EH (cell line): ENCODE data around the gene SPON1.
"Not testable (repeated sequence)": the region's sequence is repeated elsewhere in the genome, so short reads cannot be mapped to it uniquely, and the experiment has no call there.

Experiments used
- DNase-seq: peaks from one replicate; pipeline ENCODE4 v3.0.0-alpha.2; 2015; ENCODE audit warnings: low read depth

Gene SPON1

DNA sequence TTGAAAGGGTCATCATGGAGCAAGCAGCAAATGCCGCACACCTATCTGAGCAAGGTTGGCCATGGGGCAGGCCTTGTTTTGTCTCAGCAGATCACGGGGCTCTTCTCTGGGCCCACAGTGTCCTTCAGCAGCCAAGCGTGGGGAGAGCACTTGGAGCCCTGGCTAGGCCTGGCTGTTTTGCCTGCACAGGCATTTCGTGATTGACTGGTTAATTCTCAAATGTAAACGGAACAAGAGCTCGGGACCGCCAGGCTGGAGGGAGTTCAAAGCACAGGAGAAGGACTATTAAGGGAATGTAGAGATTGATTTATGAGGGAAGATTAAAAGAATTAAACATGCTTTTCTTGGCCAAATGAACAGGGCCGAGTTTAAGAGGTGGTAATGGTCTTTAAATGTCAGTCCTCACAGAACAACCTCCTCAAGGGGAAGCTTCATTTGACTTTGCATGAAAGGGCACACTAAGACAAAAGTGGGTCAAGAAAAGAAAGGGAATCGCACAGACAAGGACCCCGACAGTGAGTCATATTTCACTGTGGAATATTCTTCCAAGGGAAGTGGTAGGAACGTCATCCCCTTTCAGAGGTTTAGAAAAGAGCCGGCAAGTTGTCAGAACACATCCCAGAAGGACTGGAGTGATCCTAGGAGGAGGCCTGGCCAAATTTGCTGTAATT is 20.7 kb downstream of the SPON1 start:
- DNase-seq, result peak; percentile 25

DNA sequence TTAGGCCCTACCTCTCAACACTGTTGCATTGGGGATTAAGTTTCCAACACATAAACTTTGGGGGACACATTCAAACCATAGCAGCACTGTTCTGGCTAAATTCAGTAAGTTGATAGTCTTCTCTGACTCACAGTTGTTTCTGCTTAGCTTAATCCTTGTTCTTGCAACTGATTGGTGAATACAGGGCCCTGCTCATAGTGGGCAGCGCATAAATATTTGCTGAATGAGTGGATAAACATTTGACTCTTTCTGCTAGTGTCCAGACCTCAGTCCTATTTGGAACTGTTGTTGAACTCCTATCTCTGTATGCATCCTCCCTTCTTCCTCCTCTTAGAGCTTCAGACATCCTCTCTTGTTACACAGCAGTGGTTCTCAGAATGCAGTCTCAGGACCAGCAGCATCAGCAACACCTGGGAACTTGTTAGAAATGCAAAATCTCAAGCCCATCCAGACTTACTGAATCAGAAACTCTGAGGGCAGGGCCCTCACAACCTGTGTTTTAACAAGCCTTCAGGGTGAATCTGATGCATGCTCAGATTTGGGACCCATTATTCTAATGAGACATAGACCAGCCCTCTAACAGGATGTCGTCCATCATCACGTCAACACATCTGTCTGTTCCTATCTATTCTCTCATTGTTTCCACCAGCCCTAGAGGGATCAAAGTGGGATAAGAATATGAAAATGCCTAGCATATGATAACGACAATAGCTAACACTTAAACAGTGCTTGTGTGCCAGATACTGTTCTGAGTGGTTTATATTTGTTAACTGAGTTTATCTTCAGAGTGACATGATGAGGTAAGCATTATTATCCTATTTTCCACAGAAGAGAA is 22.3 kb downstream of the SPON1 start:
- DNase-seq, result peak; percentile 87

DNA sequence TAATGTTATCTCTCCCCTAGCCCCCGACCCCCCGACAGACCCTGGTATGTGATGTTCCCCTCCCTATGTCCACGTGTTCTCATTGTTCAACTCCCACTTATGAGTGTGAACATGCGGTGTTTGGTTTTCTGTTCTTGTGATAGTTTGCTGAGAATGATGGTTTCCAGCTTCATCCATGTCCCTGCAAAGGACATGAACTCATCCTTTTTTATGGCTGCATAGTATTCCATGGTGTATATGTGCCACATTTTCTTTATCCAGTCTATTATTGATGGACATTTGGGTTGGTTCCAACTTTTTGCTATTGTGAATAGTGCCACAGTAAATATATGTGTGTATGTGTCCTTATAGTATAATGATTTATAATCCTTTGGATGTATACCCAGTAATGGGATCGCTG is 24.2 kb downstream of the SPON1 start:
- DNase-seq, result not testable (repeated sequence)

DNA sequence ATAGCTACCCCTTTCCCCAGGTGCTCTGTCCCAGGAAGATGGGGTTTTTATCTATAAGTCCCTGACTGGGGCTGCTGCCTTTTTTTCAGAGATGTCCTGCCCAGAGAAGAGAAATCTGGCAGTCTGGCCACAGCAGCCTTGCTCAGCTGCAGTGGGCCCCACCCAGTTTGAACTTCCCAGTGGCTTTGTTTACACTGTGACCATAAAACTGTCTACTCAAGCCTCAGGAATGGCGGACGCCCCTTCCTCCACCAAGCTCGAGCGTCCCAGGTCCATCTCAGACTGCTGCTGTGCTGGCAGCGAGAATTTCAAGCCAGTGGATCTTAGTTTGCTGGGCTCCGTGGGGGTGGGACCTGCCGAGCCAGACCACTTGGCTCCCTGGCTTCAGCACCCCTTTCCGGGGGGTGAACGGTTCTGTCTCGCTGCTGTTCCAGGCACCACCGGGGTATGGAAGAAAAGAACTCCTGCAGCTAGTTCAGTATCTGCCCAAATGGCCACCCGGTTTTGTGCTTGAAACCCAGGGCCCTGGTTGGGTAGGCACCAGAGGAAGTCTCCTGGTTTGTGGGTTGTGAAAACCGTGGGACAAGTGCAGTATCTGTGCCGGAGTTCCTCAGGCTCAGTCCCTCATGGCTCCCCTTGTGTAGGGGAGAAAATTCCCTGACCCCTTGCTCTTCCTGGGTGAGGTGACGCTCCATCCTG is 29.8 kb downstream of the SPON1 start:
- DNase-seq, result peak; percentile 82

DNA sequence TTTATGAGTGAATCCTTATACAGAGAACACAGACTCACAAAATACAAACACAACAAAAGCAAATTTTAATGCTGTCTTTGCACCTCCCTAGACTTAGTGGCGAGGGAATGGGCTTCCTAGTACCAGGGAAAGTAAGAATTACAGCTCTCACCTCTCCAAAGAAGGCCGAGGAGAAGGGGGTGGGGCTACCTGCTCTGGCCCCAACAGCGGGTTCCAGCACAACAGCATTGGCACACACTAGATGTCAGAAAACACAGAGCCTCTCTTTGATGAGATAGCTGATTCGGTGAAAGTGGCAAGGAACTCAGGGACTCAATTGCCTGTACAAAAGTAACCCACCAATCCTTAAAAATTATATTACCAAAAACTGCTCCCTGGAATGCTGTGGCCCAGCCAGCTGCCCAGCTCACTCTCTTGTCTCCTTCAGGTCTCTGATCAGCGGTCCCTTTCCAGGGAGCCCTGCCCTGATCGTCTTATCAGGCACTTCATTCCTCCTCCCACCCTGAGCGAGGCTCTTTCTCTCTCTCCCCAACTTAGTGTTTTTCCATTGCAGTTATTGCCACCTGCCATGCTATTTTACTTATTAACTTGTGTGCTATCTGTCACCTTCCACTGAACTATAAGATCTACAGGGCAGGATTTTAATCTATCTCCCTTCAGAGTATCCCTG is 30.7 kb downstream of the SPON1 start:
- no peak for DNase-seq

DNA sequence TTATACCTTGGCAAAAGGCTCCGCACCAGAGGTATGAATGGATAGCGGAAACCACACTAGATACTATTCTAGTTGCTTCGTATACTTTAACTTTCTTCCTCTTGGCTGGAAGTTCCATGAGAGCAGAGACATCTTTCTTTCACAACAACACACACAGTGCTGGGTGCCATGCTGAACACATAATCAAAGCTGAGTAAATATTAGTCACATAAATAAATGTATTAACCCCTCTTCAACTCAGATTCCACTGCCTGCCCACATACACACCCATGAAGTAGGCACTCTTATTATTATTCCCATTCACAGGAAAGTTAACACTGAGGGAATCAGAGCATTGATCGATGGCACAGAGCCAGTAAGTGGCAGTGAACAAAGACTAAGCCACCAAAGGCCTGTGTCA is 35.4 kb downstream of the SPON1 start:
- no peak for DNase-seq

DNA sequence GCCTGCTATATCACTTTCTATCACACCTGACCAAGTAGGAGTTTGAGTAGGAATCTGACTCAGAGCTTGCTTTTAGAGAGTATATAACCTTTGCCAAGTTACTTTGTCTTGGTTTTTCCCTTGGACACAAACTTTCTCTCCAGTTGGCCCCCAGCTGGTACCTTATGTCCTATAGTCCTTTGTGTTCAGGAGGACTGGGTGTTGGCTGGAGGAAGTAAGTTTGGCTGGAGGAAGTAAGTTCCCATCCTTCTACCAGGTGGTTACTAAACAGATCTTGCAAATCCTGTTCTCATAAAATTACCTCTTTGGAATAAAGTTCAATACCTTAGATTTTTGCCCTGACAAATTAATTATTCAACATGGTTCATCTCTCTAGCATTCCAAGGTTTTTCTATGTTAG is 37.2 kb downstream of the SPON1 start:
- no peak for DNase-seq

DNA sequence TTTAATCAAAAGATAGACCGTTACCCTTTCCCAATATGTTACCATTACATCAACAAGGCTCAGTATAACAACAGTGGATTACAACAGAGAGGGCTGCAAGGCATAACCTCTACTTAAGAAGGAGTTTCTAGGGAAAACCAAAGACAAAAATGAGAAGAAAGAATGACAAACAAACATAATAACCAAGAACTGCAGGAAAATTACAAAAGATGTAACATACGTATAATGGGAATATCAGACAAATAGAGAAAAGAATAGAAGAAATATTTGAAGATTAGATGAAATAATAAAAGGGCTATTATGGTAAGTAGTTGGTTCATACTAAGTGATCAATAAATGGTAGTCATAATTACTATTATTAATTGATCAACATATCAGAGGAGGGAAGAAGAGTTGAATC is 39.1 kb downstream of the SPON1 start:
- no peak for DNase-seq

DNA sequence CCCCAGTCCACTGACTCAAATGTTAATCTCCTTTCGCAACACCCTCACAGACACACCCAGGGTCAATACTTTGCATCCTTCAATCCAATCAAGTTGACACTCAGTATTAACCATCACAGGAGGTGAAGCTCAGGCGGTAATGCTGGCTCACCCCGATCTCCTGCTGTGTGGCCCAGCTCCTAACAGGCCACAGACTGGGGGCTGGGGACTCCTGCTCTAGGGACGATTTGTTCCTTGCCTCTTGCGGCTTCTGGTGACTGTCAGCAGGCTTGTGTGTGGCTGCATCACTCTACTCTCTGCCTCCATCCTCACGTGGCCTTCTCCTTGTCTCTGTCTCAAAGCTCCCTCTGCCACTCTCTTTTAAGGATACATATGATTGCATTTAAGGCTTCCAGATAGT is 45.0 kb downstream of the SPON1 start:
- no peak for DNase-seq

DNA sequence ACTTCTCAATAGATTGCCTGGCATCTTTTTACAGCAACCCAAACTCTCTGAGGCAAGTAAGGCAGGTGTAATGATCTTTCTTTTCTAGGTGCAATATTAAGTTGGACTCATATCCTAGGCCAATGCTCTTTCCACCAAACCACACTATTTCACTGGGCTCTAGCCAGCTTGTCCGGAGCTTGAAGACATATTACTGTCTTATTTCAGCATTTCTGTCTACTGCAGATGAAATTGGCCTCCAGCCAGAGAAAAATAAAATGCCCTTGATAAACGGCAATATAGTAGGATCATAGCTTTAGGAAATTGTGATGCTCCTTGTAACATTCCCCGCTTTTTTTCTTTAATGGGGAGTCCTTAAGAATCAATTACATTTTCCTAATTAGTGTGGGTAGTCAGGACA is 48.1 kb downstream of the SPON1 start:
- DNase-seq, result no peak

DNA sequence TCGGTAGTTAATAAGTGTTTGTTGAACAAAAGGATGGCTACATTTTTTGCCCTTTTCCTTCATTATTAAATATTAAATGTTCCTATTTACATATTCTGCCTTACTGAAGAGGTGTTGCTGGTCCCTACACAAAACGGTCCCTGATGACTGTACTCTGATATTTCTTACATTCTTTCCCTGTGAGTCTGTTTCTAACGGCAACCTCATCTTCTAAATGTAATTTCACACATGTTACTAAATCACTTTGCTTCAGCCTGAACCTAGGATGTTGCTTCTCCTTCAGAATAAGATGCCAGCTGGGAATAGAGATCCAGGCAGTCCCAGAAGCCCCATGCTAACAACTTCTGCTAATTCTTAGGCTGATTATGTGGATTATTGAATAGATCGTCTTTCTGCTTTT is 50.3 kb downstream of the SPON1 start:
- peak; percentile 39 for DNase-seq

DNA sequence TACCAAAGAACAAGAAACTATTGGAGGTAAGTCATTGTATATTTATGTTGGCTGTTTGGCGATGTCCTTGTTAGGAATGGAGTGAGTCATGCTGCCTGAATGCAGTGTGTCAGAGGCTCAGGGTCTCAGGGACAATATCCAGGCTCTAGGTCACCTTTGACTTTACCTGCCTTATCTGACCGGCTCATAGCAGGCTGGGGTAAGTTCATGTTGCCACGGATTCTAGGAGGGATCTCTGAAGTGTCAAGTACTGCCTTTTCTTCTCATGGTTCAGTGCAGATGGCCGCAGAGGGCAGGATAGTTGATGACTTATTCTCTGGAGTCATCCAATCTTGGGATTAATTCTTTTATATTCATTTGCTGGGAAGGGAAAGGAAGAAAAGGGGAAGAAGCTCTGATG is 53.2 kb downstream of the SPON1 start:
- peak; percentile 46 for DNase-seq

DNA sequence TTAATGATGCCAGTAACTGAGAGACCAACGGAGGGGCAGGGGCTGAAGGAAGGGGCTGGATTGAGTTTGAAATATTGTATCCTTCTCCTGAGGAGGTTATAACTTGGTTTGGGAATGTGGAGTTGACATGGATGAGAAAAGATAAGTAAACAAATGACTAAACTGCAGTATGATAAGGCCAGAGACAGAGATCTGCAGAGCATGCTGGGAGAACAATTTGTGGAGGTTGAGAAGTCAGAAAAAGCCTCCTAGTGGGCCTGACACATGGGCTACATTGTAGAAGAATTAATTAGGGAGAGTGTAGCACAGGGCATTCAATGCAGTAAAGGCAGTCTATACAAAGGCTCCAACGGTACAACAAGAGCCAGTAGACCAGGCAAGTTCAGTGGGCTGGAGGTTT is 55.9 kb downstream of the SPON1 start:
- DNase-seq, result no peak

DNA sequence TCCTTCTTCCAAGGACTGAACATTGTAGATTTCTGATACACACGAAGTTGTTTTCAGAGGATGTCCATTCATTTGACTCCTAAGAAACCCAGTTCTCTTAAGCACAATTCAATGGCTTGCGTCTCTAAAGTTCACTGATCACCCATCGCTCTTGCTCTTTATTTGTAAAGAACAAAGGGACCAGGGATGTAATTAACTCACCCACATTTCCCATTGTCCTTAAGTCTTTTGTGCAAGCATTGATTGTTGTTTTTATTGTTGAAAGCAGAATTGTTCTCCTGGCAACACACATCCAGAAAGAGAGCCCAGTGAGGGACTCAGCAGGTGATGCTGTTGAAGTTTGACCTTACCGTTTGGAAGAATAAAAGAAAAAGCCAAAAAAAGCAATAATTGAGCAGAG is 59.2 kb downstream of the SPON1 start:
- DNase-seq, result no peak

DNA sequence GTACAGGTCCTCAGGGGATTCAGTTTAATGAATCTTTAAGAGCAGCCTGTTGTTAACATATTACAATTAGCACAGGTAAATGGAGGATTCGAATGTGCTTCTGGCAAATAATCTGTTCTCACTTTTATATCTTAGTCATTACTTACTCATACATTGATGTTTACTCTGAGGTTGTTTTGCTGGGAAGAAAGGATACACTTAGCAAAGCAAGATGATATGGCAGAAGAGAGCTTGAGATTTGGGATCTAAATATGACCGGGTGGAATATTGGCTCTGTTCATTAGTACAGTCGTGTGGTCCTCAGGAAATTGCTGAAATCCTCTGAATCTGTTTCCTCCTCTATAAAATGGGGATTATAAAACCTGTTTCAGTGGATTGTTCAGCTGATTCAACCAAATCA is 59.7 kb downstream of the SPON1 start:
- no peak for DNase-seq

DNA sequence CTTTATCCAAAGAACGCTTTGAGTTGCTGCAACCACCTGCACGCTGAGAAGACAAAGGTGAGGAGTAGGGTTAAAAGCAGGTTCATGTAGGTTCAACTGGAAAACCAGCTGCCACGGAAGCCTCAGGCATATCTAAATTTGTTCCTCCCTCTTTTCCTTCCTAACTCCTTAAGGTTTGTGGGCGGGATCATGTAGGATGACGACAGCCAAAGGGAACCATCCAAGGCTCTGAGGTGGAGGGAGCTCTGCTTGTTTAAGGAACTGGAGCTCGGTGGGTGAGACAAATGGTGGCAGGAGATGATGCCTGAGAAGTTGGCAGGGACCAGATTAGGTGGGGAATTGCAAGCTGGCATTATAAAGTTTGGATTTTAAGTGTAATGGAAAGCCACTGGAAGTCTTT is 60.3 kb downstream of the SPON1 start:
- DNase-seq, result no peak

DNA sequence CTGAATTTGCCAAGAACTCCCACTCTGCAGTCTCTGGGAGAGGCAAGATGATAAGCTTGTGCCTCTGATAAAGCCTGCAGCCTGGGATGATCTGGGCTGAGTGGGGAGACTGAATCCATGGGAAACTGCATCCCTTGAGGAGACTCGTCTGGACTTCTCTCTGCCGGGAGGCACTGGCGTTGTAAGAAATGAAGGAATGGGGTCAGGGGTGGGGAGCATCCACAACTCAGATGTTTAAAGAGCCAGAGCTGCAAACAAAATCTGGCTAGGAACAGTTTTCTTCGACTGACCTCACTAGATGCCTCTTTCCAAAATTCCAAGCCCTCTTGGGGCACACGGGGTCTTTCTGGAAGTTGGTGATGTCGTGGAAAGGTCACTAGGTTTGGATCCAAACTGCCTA is 64.4 kb downstream of the SPON1 start:
- DNase-seq, result no peak

DNA sequence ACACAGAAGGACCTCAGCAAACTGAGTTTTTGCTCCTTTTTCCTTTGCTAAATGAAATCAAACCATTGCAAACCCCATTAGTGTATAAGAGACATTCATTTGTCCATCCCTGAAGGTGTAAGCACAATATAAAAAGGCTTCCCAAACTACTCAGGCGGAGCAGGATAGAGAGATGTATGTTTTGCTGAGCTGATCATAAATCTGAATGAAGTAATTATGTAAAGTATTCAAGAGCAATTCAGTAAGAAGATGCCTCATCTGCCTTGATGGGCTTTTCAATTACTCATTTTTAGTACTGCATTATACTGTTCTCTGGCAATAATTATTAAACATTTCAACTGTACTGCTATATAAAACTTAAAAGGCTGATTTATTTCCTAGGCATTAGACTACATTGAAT is 65.0 kb downstream of the SPON1 start:
- no peak for DNase-seq

DNA sequence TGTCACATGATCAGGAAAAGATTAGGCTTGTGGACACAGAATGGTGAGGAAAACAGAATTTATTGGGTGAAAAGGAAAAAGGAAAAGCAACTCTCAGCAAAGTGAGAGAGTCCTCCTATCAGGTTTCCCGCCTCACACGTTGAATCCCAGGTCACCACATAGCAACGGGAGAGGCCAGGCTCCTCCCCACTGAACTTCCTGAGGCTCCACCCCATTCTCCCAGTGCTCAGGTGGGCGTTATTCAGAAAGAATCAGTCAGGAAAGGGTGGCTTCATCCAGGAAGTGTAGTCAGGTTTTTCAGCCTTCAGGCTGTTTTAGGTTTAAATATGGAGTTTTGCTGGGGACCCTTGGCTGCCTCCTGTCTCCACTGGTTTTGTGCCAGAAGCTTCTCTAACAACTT is 66.9 kb downstream of the SPON1 start:
- no peak for DNase-seq

DNA sequence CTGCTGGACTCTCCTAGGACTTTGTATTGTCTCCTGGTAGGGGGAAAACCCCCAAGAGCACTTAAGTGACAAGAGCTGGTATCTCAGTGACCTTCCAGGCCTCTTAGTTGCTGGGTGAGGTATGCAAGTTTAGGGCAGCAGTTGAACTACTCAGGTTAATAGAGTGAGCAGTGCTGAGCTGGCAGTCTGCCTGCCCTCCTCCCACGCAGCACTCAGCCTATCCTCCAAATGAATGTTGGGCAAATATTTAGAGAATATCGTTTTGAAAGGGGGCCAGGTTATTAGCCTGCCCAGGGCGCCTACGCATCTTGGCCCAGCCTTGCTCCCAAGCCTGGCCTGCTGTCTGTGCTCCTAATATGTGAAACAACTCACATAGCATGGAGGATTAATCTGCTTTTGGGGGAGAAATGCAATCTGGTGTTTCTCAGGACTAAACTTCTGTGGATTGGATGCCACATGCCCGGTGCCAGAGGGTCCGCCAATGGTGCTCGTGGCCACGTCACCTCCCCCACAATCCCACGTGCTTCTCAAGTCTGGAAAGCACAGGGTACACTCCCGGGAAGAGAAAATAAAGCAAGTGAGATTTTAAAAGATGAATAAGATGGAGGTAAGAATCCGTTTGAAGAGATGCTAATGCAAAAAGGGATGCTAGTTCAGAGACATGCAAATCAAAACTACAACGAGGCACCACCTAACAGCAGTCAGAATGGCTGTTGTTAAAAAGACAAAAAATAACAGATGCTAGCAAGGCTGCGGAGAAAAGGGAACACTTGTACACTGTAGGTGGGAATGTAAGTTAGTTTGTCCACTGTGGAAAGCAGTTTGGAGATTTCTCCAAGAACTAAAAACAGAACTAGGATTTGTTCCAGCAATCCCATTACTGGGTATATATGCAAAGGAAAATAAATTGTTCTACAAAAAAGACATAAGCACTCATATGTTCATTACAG is 67.7 kb downstream of the SPON1 start:
- peak; percentile 34 for DNase-seq

DNA sequence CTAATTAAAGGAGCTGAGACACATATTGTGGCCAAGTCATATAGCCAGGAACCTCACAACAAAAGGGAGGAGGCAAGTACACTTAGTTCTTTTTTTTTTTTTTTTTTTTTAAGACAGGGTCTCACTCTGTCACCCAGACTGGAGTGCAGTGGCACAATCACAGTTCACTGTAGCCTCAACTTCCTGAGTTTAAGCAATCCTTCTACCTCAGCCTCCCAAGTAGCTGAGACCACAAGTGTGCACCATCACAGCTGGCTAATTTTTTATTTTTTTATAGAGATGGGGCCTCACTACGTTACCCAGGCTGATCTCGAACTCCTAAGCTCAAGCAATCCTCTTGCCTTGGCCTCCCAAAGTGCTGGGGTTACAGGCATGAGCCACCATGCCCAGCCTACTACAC is 73.0 kb downstream of the SPON1 start:
- DNase-seq, result not testable (repeated sequence)
